AG09309 (cell line): ENCODE measurements around the gene RBMS1.

ENCODE experiments used
- DNase-seq: peaks from one replicate; pipeline ENCODE4 v3.0.0-alpha.2; 2010; ENCODE audit warnings: low read depth
- H3K4me3 ChIP-seq: 2 replicates; pipeline ENCODE4 v1.5.1; 2011; ENCODE audit warnings: mild to moderate bottlenecking, low read depth, low read length, moderate library complexity; ENCODE audit not compliant: control insufficient read depth
- CTCF ChIP-seq: IDR thresholded peaks from 2 replicates; pipeline ENCODE4 v1.5.1; 2011; ENCODE audit warnings: mild to moderate bottlenecking, low read depth, low read length, inconsistent platforms; ENCODE audit not compliant: insufficient read depth, control insufficient read depth; ENCODE audit errors: missing control alignments

The RBMS1 gene

GRCh38 chr2:160319700-160320099, 173.9 kb downstream of the RBMS1 start:
- DNase-seq = no peak
- TF ChIP-seq CTCF = no peak
- H3K4me3 ChIP-seq = no peak overlapping the region

GRCh38 chr2:160318218-160318617, 175.4 kb downstream of the RBMS1 start:
- DNase-seq = no peak
- no peak overlapping the region for H3K4me3 ChIP-seq
- TF ChIP-seq CTCF = no peak

GRCh38 chr2:160317181-160318099, 176.2 kb downstream of the RBMS1 start:
- no peak for TF ChIP-seq CTCF
- no peak overlapping the region for H3K4me3 ChIP-seq
- no peak for DNase-seq

- TF ChIP-seq CTCF = no peak
- no peak for DNase-seq
- no peak overlapping the region for H3K4me3 ChIP-seq
Measured at GRCh38 chr2:160315337-160315736, 178.3 kb downstream of the RBMS1 start.

GRCh38 chr2:160310118-160310828, 183.3 kb downstream of the RBMS1 start:
- TF ChIP-seq CTCF = no peak
- DNase-seq = no peak
- H3K4me3 ChIP-seq = no peak overlapping the region

GRCh38 chr2:160309585-160309984, 184.0 kb downstream of the RBMS1 start:
- H3K4me3 ChIP-seq = no peak overlapping the region
- no peak for DNase-seq
- TF ChIP-seq CTCF = no peak
